MM.1S (cell line): Measurements from ENCODE around the gene FAM120B.

Experiments
- CTCF ChIP-seq: fragments of 300-600 bp; sonication (generic); IDR thresholded peaks from 2 replicates; pipeline ENCODE4 v1.5.1; 2016; ENCODE audit warnings: antibody characterized with exemption, low read length, mixed read lengths
- EZH2 ChIP-seq: fragments of 300-600 bp; sonication (generic); optimal IDR thresholded peaks from 2 replicates; pipeline ENCODE3; 2017; ENCODE audit warnings: low read depth, mild to moderate bottlenecking, antibody characterized with exemption, low read length, mixed read lengths
- EZH2phosphoT487 ChIP-seq: fragments of 300-600 bp; sonication (generic); IDR thresholded peaks from 2 replicates; pipeline ENCODE4 v1.6.1; 2018; ENCODE audit warnings: antibody characterized with exemption, low read length

GRCh38 chr6:170284866-170285469 is 21.6 kb upstream of the FAM120B start:
- no peak for TF ChIP-seq CTCF
- no peak for TF ChIP-seq EZH2phosphoT487
- TF ChIP-seq EZH2 = no peak
